HUES48 (cell line): ENCODE data around the gene IFI27L2.

ENCODE experiments used
- H3K27ac ChIP-seq: one replicate; pipeline ENCODE4 v1.7.0; 2013; ENCODE audit warnings: low read depth, low read length, inconsistent platforms
- H3K27me3 ChIP-seq: 2 replicates; pipeline ENCODE4 v1.6.1; 2013; ENCODE audit warnings: mild to moderate bottlenecking, low read length; ENCODE audit not compliant: control insufficient read depth, insufficient read depth
- H3K36me3 ChIP-seq: 2 replicates; pipeline ENCODE4 v1.6.1; 2013; ENCODE audit warnings: low read length; ENCODE audit not compliant: control insufficient read depth, insufficient read depth
- H3K4me1 ChIP-seq: 2 replicates; pipeline ENCODE4 v1.6.1; 2013; ENCODE audit warnings: mild to moderate bottlenecking, low read length; ENCODE audit not compliant: control insufficient read depth, insufficient read depth
- H3K4me3 ChIP-seq: 2 replicates; pipeline ENCODE4 v1.5.1; 2013; ENCODE audit warnings: mild to moderate bottlenecking, low read depth, low read length
- H3K9ac ChIP-seq: 2 replicates; pipeline ENCODE4 v1.6.1; 2013; ENCODE audit warnings: mild to moderate bottlenecking, low read depth, low read length, moderate library complexity
- H3K9me3 ChIP-seq: 2 replicates; pipeline ENCODE4 v1.6.1; 2013; ENCODE audit warnings: low read length; ENCODE audit not compliant: control insufficient read depth, insufficient read depth

Gene IFI27L2

DNA sequence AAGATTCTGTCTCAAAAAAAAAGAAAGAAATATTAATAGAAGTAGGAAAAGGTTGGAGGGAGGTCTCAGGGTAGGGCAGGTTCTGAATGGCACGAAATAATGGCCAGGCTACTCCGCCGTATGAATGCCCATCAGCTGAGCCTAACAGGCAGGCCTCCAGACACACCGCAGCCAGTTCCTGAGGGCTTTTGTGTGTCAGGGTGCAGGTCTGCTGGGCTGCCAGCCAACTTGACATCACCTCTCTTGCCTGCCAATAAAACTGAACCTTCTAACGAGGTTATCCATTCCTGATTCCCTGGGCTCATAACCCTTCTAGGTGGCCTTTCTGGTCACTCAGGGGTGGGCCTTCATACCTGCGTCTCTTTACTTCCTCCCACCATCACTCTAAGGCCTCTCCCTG lies 15.9 kb downstream of the IFI27L2 start:
- Histone ChIP-seq H3K9ac (no peak overlapping the region), H3K4me3 (no peak overlapping the region), H3K4me1 (no peaks in the 10 kb centered on the region), H3K27ac (no peak overlapping the region), H3K27me3 (no peaks in the 10 kb centered on the region), H3K36me3 (no peaks in the 10 kb centered on the region), H3K9me3 (no peaks in the 10 kb centered on the region)

DNA sequence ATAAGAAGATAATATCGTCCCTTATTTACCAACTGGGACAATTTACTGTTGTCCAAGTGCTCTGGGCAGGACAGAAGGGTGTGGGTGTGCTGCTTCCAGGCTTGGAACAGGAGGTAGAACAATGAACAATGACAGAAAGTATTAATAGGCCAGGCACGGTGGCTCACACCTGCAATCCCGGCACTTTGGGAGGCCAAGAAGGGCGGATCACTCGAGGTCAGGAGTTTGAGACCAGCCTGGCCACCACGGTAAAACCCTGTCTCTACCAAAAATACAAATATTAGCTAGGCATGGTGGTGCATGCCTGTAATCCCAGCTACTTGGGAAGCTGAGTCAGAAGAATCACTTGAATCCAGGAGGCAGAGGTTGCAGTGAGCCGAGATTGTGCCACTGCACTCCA lies 16.3 kb downstream of the IFI27L2 start:
- Histone ChIP-seq H3K27ac (no peak overlapping the region), H3K9me3 (no peaks in the 10 kb centered on the region), H3K9ac (no peak overlapping the region), H3K4me3 (no peak overlapping the region), H3K36me3 (no peaks in the 10 kb centered on the region), H3K27me3 (no peaks in the 10 kb centered on the region), H3K4me1 (no peaks in the 10 kb centered on the region)

DNA sequence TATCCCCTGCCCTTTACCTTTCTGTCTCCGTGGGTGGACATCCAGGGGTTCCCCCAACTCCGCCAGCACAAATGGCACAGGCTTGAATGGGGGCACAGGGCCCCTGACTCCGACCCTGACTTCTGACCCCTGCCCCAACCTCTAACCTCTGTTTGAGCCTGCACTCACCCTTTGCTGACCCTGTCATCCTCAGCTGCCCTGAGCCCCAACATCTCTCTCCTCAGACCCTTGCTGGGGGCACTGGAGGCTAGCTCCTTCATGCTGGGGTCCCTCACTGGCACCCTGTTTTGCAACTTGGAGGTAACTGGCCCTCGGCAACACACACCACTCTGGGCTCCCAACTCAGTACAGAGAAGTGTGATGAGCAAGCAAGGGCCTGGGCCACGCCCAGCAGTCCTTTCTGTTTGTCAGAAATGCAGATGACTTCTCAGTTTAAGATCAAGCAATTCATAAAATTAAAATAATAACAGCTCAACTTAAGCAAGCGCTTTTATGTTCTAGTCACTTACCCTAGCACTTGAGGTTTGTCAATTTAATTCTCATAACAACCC lies 16.8 kb downstream of the IFI27L2 start:
- no peaks in the 10 kb centered on the region for H3K4me1 ChIP-seq
- H3K9ac ChIP-seq = no peak overlapping the region
- H3K27me3 ChIP-seq = no peaks in the 10 kb centered on the region
- H3K9me3 ChIP-seq = no peaks in the 10 kb centered on the region
- H3K4me3 ChIP-seq = no peak overlapping the region
- H3K36me3 ChIP-seq = no peaks in the 10 kb centered on the region
- H3K27ac ChIP-seq = no peak overlapping the region

DNA sequence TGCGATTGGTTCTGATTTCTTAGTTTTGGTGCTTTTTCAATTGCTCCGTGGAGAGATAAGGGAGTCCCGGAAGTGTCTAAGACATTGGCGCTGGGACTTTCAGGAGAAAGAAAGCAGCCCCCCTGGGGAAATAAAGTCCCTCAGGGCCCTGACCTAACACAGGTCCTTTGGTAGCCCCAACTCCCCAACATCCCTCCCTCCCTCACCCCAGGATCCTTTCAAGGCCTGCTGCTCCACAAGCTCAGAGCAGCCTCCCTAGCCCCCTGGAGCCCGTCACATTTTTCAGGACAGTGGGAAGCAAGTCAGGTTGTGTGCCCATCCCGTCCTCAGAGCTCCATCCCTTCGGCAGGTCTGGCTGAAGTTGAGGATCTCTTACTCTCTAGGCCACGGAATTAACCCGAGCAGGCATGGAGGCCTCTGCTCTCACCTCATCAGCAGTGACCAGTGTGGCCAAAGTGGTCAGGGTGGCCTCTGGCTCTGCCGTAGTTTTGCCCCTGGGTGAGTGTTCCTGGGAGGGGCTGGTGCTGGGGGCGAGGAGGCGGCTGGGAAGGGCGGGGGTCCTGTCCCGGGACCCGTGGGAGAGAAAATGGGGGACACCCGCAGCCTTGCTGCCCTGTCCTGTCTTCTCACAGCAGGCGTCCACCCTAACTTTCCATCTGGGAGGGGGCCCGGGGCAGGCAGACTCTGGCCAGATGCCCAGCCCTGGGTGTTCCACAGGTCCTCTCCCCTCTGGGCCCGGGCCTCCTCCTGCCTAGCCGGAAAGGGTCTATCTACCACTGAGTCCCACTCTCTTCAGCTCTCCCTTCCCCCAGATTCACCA lies 17.9 kb downstream of the IFI27L2 start:
- Histone ChIP-seq H3K9me3 (no peaks in the 10 kb centered on the region), H3K4me1 (no peaks in the 10 kb centered on the region), H3K9ac (no peak overlapping the region), H3K27me3 (no peaks in the 10 kb centered on the region), H3K4me3 (no peak overlapping the region), H3K27ac (no peak overlapping the region), H3K36me3 (no peaks in the 10 kb centered on the region)

DNA sequence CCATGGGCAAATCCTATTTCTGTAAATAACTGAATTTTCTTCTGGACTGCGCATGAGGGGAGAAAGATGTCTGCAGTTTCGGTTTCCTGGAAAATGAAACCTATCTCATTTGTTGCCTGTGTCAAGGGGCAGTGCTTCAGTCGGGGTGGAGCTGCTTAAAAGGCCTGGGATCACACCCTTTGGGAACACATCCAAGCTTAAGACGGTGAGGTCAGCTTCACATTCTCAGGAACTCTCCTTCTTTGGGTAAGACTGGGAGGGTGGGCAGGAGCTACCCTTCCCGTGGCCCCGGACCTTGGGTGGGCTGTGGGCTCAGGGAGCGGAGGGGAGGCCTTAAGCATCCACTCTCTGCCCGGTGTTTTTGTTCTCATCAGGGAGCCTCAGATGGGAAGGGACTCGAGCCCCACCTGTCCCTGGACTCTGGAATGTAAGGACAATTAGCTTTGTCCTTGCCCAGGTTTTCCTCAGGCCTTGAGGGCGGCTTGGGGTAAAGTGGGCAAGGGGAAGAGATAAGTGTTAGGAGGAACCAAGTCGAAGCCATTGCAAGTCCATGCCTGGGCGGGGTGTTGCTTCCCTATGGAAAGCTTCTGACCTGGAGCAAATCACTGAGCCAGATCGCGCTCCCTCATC lies 18.7 kb downstream of the IFI27L2 start, which contains the start of gene IFI27:
TSS of gene IFI27 (plus strand) at position 185 of the 630 bp plus-strand sequence.
- no peaks in the 10 kb centered on the region for H3K27me3 ChIP-seq
- no peak within 1 kb of the TSS for H3K27ac ChIP-seq
- H3K4me1 ChIP-seq = no peaks in the 10 kb centered on the region
- H3K9me3 ChIP-seq = no peaks in the 10 kb centered on the region
- no peaks in the 10 kb centered on the region for H3K36me3 ChIP-seq
- no peak within 1 kb of the TSS for H3K9ac ChIP-seq
- H3K4me3 ChIP-seq = no peak within 1 kb of the TSS

DNA sequence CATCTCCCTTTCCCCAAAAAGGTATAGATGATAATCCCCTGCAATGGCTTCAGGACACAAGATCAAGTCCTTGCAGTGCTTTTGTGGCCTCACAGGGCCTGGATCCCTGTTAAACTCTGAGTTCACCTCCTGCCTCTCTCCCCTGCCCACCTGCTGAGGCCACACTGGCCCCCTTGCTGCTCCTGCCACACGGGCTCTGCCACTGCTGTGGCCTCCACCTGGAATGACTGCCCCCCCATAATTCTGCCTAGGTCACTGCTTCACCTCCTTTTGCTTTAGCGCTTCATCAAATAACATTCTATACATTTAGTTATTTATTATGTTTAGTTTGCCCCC lies 19.5 kb downstream of the IFI27L2 start:
- Histone ChIP-seq H3K4me3 (no peak overlapping the region), H3K27ac (no peak overlapping the region), H3K36me3 (no peaks in the 10 kb centered on the region), H3K27me3 (no peaks in the 10 kb centered on the region), H3K9ac (no peak overlapping the region), H3K9me3 (no peaks in the 10 kb centered on the region), H3K4me1 (no peaks in the 10 kb centered on the region)

DNA sequence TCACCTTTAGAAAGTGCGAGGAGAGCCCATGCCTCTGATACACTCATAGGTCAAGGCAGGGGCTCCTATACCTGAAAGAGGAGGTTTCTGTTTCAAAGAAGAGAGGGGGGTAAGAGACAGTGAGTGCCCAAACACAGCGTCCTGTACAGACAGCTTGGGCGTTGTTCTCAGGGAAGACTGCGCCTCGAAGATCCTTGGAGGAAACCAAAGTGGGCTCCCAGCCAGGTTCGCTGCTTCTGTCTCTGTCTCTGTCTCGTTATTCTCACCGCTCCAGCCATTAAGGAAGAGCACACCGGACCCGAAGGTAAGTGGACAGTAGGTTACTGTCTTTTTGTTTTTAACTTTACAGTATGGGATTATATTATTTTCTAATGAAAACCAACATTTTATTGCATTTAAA lies 24.7 kb downstream of the IFI27L2 start:
- Histone ChIP-seq H3K4me3 (no peak overlapping the region), H3K36me3 (no peaks in the 10 kb centered on the region), H3K9me3 (no peaks in the 10 kb centered on the region), H3K27ac (no peak overlapping the region), H3K4me1 (no peaks in the 10 kb centered on the region), H3K9ac (no peak overlapping the region), H3K27me3 (no peaks in the 10 kb centered on the region)

DNA sequence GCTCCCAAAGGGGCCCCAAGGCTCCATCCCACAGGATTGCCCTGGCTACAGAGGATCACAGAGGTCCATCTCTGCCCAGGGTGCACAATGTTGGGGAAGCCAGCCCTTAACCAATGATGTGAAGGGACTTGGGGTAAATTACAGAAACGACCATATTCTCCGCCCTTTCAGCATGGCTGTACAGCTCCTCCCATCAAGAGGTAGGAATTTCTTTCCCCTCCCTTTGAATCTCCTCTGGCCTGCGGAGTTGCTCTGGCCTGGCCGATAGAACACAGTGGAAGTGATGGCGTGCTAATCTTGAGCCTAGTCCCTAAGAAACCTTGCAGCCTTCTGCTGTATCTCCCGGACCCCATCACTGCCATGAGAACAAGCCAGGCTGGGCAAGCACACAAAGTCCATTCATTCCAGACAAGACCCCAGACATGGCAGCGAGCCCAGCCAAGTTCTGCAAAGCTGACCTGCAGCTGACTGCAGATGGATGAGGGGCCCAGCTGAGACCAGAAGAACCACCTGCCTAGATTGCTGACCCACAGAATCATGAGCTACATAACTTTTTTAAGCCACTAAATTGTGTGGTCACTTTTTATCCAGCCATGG lies 25.8 kb downstream of the IFI27L2 start:
- Histone ChIP-seq H3K27me3 (no peaks in the 10 kb centered on the region), H3K36me3 (peaks cover 3% of the 10 kb centered on the region; the same call in 1 of the 2 replicates), H3K4me1 (no peaks in the 10 kb centered on the region), H3K27ac (no peak overlapping the region), H3K9ac (no peak overlapping the region), H3K9me3 (no peaks in the 10 kb centered on the region), H3K4me3 (no peak overlapping the region)

DNA sequence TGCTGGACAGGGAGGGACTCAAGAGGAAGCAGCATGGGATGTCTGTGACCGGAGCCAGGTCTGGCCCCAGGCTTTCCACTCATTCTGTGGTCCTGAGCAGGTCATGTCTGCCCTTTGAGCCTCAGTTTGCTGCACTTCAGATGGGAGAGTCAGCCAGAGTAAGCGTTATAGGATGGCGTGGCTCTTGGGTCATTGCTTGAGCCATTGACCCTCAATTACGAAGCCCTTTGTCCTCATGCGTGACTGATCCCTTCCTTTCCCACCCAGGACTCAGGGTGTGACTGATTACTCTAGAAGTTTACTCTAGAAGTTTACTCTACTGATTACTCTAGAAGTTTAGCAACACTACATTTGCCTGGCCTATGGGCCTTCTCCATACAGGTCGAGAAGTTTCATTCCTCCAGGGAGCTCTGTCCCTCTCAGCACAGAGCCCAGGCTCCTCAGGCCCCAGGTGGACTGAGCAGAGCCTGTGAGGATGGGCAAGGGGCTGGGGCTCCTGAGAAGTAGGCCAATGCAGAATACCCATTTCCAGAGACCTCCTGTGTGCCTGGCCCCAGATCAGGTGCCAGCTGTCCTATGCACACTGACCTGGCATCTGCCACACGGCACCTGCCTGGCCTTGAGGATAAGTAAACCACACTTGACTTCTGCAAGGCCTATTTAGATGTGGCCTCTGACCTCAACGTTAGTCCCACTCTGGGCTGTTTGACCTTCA lies 26.5 kb downstream of the IFI27L2 start:
- peaks cover 5% of the 10 kb centered on the region; the same call in 1 of the 2 replicates for H3K36me3 ChIP-seq
- no peaks in the 10 kb centered on the region for H3K9me3 ChIP-seq
- no peak overlapping the region for H3K9ac ChIP-seq
- H3K4me1 ChIP-seq = no peaks in the 10 kb centered on the region
- no peaks in the 10 kb centered on the region for H3K27me3 ChIP-seq
- no peak overlapping the region for H3K4me3 ChIP-seq
- no peak overlapping the region for H3K27ac ChIP-seq

DNA sequence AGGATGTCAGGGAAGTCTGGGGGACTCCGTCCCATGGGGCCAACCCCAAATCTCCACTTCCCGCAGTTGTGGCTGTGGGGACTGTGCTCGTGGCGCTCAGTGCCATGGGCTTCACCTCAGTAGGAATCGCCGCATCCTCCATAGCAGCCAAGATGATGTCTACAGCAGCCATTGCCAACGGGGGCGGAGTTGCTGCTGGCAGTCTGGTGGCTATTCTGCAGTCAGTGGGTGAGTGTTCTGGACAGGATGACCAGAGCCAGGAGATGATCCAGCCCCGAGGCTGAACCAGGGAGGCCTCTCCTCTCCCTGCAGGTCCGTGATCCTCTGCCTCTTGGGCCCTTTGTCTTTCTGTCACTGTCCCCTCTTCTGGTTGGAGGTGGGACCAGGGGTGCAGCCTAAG lies 27.7 kb downstream of the IFI27L2 start:
- Histone ChIP-seq H3K9ac (no peak overlapping the region), H3K9me3 (no peaks in the 10 kb centered on the region), H3K4me3 (no peak overlapping the region), H3K27ac (no peak overlapping the region), H3K4me1 (no peaks in the 10 kb centered on the region), H3K36me3 (peaks cover 14% of the 10 kb centered on the region), H3K27me3 (no peaks in the 10 kb centered on the region)
